Panc1 (cell line): Measurements from ENCODE around the gene PPP1R14C. TPM values are rescaled to one million over a fixed set of nuclear protein-coding genes. Genes with fewer than 3 reads are reported as not detected.

Experiments
- ATAC-seq: fragments of 200-7000 bp; cut with Tn5 transposase; 2 replicates; pipeline ENCODE4 v1.9.1; 2020; ENCODE audit warnings: mild to moderate bottlenecking, moderate library complexity
- BruUV-seq: library from RNA; stranded (reverse); fragments of 400-500 nt; replicated peaks from 2 replicates; lab custom pipeline; 2021; lab: Mats Ljungman, UMichigan
- CTCF ChIA-PET: fragments of 300-600 bp; sonication (Branson Sonifier 250); formaldehyde crosslinking; loops from one replicate; lab custom pipeline; 2022; ENCODE audit warnings: antibody characterized with exemption; lab: Charles Lee
- POLR2A ChIA-PET: fragments of 300-600 bp; sonication (Branson Sonifier 250); formaldehyde crosslinking; loops from one replicate; lab custom pipeline; 2022; ENCODE audit warnings: antibody characterized with exemption; lab: Charles Lee
- DNase-seq: peaks from one replicate; pipeline ENCODE4 v3.0.0-alpha.2; 2010; ENCODE audit warnings: low read depth, low spot score
- H3K27ac ChIP-seq: 2 replicates; pipeline ENCODE4 v1.5.1; 2011; ENCODE audit warnings: mild to moderate bottlenecking, low read length, inconsistent platforms
- H3K27me3 ChIP-seq: fragments of 200-500 bp; sonication (Bioruptor generic); 2 replicates; pipeline ENCODE4 v1.6.0; 2014; ENCODE audit warnings: low read length, inconsistent platforms; ENCODE audit not compliant: control insufficient read depth, insufficient read depth
- H3K36me3 ChIP-seq: fragments of 200-500 bp; sonication (Bioruptor generic); 2 replicates; pipeline ENCODE4 v1.5.1; 2014; ENCODE audit warnings: inconsistent platforms, mild to moderate bottlenecking, low read length, moderate library complexity; ENCODE audit not compliant: control insufficient read depth, insufficient read depth
- H3K4me1 ChIP-seq: 2 replicates; pipeline ENCODE4 v1.5.1; 2011; ENCODE audit warnings: inconsistent platforms, mild to moderate bottlenecking, low read length, moderate library complexity; ENCODE audit not compliant: control insufficient read depth, insufficient read depth
- H3K4me3 ChIP-seq, 2 experiments: 2 replicates each; pipeline ENCODE4 v1.5.1; 2011 to 2012; ENCODE audit warnings: low read depth in 2 of 2, low read length in 2 of 2, mild to moderate bottlenecking in 2 of 2, inconsistent platforms in 1 of 2, moderate library complexity in 1 of 2
- H3K9me3 ChIP-seq: fragments of 200-500 bp; sonication (Bioruptor generic); 2 replicates; pipeline ENCODE4 v1.5.1; 2014; ENCODE audit warnings: low read depth, mild to moderate bottlenecking, inconsistent platforms, low read length, moderate library complexity; ENCODE audit not compliant: control insufficient read depth, insufficient read depth
- CTCF ChIP-seq: fragments of 450-650 bp; IDR thresholded peaks from 2 replicates; pipeline ENCODE4 v1.5.1; 2017; ENCODE audit warnings: mild to moderate bottlenecking
- POLR2AphosphoS5 ChIP-seq: IDR thresholded peaks from 2 replicates; pipeline ENCODE4 v1.6.1; 2012; ENCODE audit warnings: mild to moderate bottlenecking, low read depth, low read length, moderate library complexity
- REST ChIP-seq, 2 experiments: IDR thresholded peaks; 2 replicates each; pipeline ENCODE4 v1.6.1; 2011 to 2012; ENCODE audit warnings: low read depth in 2 of 2, control low read depth in 1 of 2, low read length in 1 of 2, mild to moderate bottlenecking in 1 of 2, moderate library complexity in 1 of 2; ENCODE audit not compliant: insufficient read depth in 1 of 2
- SIN3A ChIP-seq: IDR thresholded peaks from 2 replicates; pipeline ENCODE4 v1.6.1; 2012; ENCODE audit warnings: low read depth, mild to moderate bottlenecking, low read length, moderate library complexity, borderline replicate concordance; ENCODE audit not compliant: insufficient read depth
- TCF7L2 ChIP-seq: IDR thresholded peaks from 2 replicates; pipeline ENCODE4 v1.6.1; 2011; ENCODE audit warnings: mild to moderate bottlenecking, low read depth, low read length, inconsistent platforms
- in situ Hi-C: cut with HindIII; loops from 2 replicates; pipeline ENCODE4 v1.10.0; 2016; ENCODE audit warnings: low sequenced_read_pairs, low pct_unique_long_range_greater_than_20kb
- intact Hi-C: fragments of 100-400 bp; cut with micrococcal nuclease; formaldehyde crosslinking; loops from one replicate; pipeline ENCODE4 v1.10.0; 2022; ENCODE audit not compliant: unreplicated experiment
- total RNA-seq: library from RNA; stranded (reverse); gene quantifications from one replicate; pipeline ENCODE4 v1.2.1, GENCODE V29; 2021; ENCODE audit not compliant: unreplicated experiment

The PPP1R14C gene
- total RNA-seq, 1 experiment from 2014 or later, result not detected

GRCh38 chr6:150290429-150290828, 147.6 kb downstream of the PPP1R14C start:
- no TSS peak for BruUV-seq
- ChIA-PET CTCF (no interaction called here), POLR2A (no interaction called here)
- Histone ChIP-seq H3K9me3 (no peaks in the 10 kb centered on the region), H3K4me3 (no peak overlapping the region), H3K27me3 (no peaks in the 10 kb centered on the region; the same call in 1 of the 2 replicates), H3K4me1 (no peaks in the 10 kb centered on the region; the same call in 1 of the 2 replicates), H3K27ac (no peak overlapping the region), H3K36me3 (no peaks in the 10 kb centered on the region)
- intact Hi-C loops, result no loop called here
- TF ChIP-seq SIN3A (no peak), CTCF (no peak), REST (IDR thresholded peaks at IDR 0.05; ENCODE audit: insufficient read depth in 1 of 2, low read depth in 2 of 2, low read length in 1 of 2) (no peak), POLR2AphosphoS5 (no peak), TCF7L2 (no peak)
- no peak for DNase-seq
- in situ Hi-C loops, result no loop called here
- ATAC-seq, result no peak

- no peak for ATAC-seq
- intact Hi-C loops (no loop called here), in situ Hi-C loops (no loop called here)
- H3K4me1 ChIP-seq, result no peaks in the 10 kb centered on the region; the same call in 1 of the 2 replicates
- no TSS peak for BruUV-seq
- H3K27ac ChIP-seq, result no peak overlapping the region
- H3K4me3 ChIP-seq, result no peak overlapping the region
- no peaks in the 10 kb centered on the region for H3K27me3 ChIP-seq
- no peak for DNase-seq
- no peak for TF ChIP-seq CTCF
- no peak for TF ChIP-seq REST (IDR thresholded peaks at IDR 0.05; ENCODE audit: insufficient read depth in 1 of 2, low read depth in 2 of 2, low read length in 1 of 2)
- no peak for TF ChIP-seq TCF7L2
- TF ChIP-seq SIN3A, result no peak
- TF ChIP-seq POLR2AphosphoS5, result no peak
- peaks cover 4% of the 10 kb centered on the region for H3K9me3 ChIP-seq
- ChIA-PET POLR2A (no interaction called here), CTCF (no interaction called here)
- H3K36me3 ChIP-seq, result no peaks in the 10 kb centered on the region
These were observed 149.3 kb downstream of the PPP1R14C start for GRCh38 chr6:150291968-150292710.
